Left lung (tissue), 10 donors: ENCODE data around the gene CBX1. TPM values are rescaled to one million over a fixed set of nuclear protein-coding genes. Genes with fewer than 3 reads are reported as not detected.
"Not testable (repeated sequence)": the region's sequence is repeated elsewhere in the genome, so short reads cannot be mapped to it uniquely, and the experiment has no call there.

ENCODE experiments used
- ATAC-seq: fragments of 200-7000 bp; cut with Tn5 transposase; one replicate; pipeline ENCODE4 v1.9.1; 2020; ENCODE audit warnings: moderate library complexity
- DNase-seq, 4 donors: peaks; one replicate each; pipeline ENCODE4 v3.0.0-alpha.2; 2013 to 2020
- H3K27ac ChIP-seq, 2 donors: fragments of 200-600 bp; sonication (generic) in 1 of 2; one replicate each; pipeline versions ENCODE4 v1.5.0 to v1.8.0; 2020 to 2021
- H3K27me3 ChIP-seq, 2 donors: fragments of 200-600 bp; sonication (generic) in 1 of 2; one replicate each; pipeline versions ENCODE4 v1.5.0 to v1.8.0; 2020 to 2021
- H3K36me3 ChIP-seq, 2 donors: fragments of 200-600 bp; sonication (generic) in 1 of 2; one replicate each; pipeline versions ENCODE4 v1.5.0 to v1.8.0; 2020 to 2021
- H3K4me1 ChIP-seq, 2 donors: fragments of 200-600 bp; one replicate each; pipeline ENCODE4 v1.8.0; 2021
- H3K4me3 ChIP-seq, 2 donors: fragments of 200-600 bp; sonication (generic) in 1 of 2; one replicate each; pipeline versions ENCODE4 v1.5.0 to v1.8.0; 2020 to 2021; ENCODE audit warnings: mild to moderate bottlenecking in 1 of 2
- H3K9me3 ChIP-seq, 2 donors: fragments of 200-600 bp; sonication (generic) in 1 of 2; one replicate each; pipeline versions ENCODE4 v1.5.0 to v1.8.0; 2020 to 2021
- intact Hi-C, 2 donors: fragments of 100-400 bp; cut with DNase I; formaldehyde crosslinking; loops; one replicate each; pipeline versions ENCODE4 v1.11.2 to v1.14.2; 2022
- polyA plus RNA-seq, 6 donors: library from polyadenylated mRNA; unstranded; fragments of 120-200 nt; gene quantifications; one replicate each; pipeline ENCODE4 v1.2.1, GENCODE V29; 2013; ENCODE audit not compliant: insufficient read length in 6 of 6
- total RNA-seq, 2 donors: library from RNA; stranded (reverse); fragmentation: NEBNext Ultra II Directional; extraction: Animal tissue kit (Norgen Biotek cat#: 25700); gene quantifications; one replicate each; pipeline ENCODE4 v1.2.1, GENCODE V29; 2021
- TF ChIP-seq, protein P1 (sequence below), 2 donors: fragments of 200-600 bp; sonication (generic) in 1 of 2; IDR thresholded peaks; one replicate each; pipeline versions ENCODE4 v1.5.0 to v1.8.0; 2021; ENCODE audit warnings: antibody characterized with exemption in 2 of 2
- donor health status: DM: no; HTN: yes; CAD: no.
- donor health status: DM: no; HTN: no; CAD: no.

CBX1 gene
- total and polyA plus RNA-seq, 8 donors: 43.0 to 213 (median 165) TPM

DNA sequence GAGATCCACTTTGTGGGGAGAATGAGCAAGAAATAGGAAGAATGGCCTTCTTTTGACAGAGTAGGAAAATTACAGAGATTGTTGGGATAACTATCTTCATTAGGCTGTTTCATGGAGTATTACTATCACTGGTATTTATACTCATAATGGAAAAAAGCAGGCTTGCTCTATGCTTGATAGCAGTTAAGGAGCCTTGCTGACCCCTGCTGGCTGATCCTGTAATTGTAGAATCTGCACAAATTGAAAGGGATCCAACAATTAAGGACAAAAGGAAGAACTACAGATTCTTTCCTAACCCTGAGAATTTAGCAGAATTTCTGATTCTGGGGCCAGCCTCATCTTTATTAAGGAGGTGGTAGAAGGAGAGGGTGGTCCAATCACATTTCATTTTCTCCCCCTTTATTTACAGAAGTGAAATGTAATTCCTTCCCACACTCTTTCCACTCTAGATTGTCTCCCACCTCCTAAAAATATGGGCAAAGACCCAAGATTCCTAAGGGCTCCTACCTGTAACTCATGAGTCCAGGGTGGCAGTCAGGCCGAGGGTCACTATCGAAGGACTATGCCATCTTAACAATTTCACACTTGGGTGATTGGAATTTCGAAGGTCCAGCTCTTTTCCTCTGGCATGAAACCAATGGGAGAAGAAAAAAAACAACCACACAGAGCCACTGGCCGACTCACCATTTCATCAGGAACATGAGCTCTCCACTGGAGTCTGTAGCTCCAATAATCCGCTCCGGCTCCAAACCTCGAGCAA is 26.8 kb downstream of the CBX1 start:
- intact Hi-C loops: loop anchor here (5.0 to 10.0 kb wide), 3 partner anchors 47 to 60 kb away; no protein-coding TSS in a partner anchor
- Histone ChIP-seq H3K36me3 (peaks cover 0 to 58% of the 10 kb centered on the region in 2 donors), H3K27me3 (no peaks in the 10 kb centered on the region), H3K4me1 (no peaks in the 10 kb centered on the region), H3K9me3 (no peaks in the 10 kb centered on the region), H3K27ac (peak overlapping the region in 1 of 2 donors; percentile 21), H3K4me3 (no peak overlapping the region)
- TF ChIP-seq, protein P1, sequence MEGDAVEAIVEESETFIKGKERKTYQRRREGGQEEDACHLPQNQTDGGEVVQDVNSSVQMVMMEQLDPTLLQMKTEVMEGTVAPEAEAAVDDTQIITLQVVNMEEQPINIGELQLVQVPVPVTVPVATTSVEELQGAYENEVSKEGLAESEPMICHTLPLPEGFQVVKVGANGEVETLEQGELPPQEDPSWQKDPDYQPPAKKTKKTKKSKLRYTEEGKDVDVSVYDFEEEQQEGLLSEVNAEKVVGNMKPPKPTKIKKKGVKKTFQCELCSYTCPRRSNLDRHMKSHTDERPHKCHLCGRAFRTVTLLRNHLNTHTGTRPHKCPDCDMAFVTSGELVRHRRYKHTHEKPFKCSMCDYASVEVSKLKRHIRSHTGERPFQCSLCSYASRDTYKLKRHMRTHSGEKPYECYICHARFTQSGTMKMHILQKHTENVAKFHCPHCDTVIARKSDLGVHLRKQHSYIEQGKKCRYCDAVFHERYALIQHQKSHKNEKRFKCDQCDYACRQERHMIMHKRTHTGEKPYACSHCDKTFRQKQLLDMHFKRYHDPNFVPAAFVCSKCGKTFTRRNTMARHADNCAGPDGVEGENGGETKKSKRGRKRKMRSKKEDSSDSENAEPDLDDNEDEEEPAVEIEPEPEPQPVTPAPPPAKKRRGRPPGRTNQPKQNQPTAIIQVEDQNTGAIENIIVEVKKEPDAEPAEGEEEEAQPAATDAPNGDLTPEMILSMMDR (IDR thresholded peaks at IDR 0.05): peak; percentile 72 to 77
- peak; percentile 97 for ATAC-seq
- DNase-seq: peak in 3 of 4 donors; percentile 66 to 80 (median 71)

DNA sequence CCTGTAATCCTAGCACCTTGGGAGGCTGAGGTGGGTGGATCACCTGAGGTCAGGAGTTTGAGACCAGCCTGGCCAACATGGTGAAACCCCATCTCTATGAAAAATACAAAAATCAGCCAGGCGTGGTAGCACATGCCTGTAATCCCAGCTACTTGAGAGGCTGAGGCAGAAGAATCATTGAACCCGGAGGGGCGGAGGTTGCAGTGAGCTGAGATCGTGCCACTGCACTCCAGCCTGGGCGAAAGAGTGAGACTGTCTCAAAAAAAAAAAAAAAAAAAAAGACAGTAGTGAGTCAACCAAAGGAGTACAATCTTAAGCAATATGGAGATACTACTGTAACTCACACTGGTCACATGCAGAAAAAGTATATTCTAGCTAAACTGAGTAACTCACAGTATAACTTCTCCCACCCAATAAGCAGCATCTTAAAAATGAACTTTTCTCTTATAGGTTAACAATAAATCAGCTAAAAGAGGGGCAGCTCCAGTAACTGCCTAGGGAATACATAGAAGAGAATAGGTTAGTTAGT is 27.6 kb downstream of the CBX1 start:
- not testable (repeated sequence) for H3K27ac ChIP-seq, DNase-seq, H3K4me1 ChIP-seq, H3K9me3 ChIP-seq, H3K27me3 ChIP-seq, ATAC-seq, H3K4me3 ChIP-seq
- intact Hi-C loops: loop anchor here (10.0 kb wide), 2 partner anchors 49 to 61 kb away; no protein-coding TSS in a partner anchor
- H3K36me3 ChIP-seq: peaks cover 0 to 66% of the 10 kb centered on the region in 2 donors

DNA sequence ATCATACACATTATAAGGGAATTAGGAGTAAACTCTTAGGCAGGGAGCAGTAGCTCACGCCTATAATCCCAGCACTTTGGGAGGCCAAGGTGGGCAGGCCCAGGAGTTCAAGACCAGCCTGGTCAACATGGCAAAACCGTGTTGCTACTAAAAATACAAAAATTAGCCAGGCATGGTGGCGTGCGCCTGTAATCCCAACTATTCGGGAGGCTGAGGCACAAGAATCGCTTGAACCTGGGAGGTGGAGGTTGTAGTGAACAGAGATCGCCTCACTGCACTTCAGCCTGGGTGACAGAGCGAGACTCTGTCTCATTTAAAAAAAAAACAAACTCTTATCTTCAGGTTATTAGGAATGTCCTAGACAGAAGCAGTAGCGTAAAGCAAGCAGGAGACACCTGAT is 28.5 kb downstream of the CBX1 start:
- not testable (repeated sequence) for DNase-seq, H3K4me1 ChIP-seq, H3K27ac ChIP-seq, H3K9me3 ChIP-seq, H3K4me3 ChIP-seq, ATAC-seq, H3K27me3 ChIP-seq
- H3K36me3 ChIP-seq: peaks cover 0 to 75% of the 10 kb centered on the region in 2 donors
- intact Hi-C loops: loop anchor here (10.0 kb wide), 2 partner anchors 48 to 62 kb away; no protein-coding TSS in a partner anchor

DNA sequence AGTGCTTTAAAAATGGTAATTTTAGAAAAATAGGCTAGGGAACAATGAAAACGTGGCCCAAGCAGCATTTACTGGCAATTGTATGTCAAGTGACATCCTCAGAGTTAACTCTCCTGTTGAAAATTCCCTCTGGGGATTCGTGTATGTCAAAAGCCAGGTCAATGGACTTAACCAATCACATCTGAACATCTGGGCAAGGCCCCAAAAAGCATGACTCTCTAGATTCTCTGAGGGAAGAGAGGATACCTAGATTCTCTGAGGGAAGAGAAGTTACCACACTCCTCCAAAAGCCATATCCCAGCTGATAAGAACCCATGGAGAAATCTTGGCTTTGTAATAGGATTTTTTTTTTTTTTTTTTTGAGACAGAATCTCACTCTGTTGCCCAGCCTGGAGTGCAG is 29.6 kb downstream of the CBX1 start:
- Histone ChIP-seq H3K27me3 (no peaks in the 10 kb centered on the region), H3K9me3 (no peaks in the 10 kb centered on the region), H3K27ac (no peak overlapping the region), H3K4me3 (no peak overlapping the region), H3K4me1 (no peaks in the 10 kb centered on the region), H3K36me3 (peaks cover 0 to 81% of the 10 kb centered on the region in 2 donors)
- TF ChIP-seq, protein P1 (IDR thresholded peaks at IDR 0.05): no peak
- no peak for DNase-seq
- ATAC-seq: no peak
- intact Hi-C loops: loop anchor here (10.0 kb wide), 2 partner anchors 47 to 63 kb away; no protein-coding TSS in a partner anchor

DNA sequence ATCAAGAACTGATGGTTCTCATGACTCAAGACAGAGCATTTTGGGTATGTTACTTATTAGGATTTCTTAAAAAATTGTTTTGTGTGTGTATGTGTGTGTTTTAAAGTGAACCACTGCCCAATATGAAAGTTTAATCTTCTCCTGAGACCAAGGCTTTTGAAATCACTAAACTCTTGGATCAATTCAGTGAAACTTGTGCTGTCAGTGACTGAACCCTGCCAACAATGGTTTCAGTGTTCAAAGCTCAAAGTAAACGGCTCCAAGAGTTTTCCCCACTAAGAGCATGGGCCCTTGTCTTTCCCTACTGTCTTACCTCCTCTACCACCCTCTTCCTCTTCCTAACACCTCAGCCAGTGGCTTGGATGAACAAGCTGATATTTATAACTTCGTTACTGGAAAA is 31.1 kb downstream of the CBX1 start:
- Histone ChIP-seq H3K27ac (no peak overlapping the region), H3K4me3 (no peak overlapping the region), H3K9me3 (no peaks in the 10 kb centered on the region), H3K4me1 (peaks cover 0 to 4% of the 10 kb centered on the region in 2 donors), H3K36me3 (peaks cover 0 to 78% of the 10 kb centered on the region in 2 donors), H3K27me3 (no peaks in the 10 kb centered on the region)
- DNase-seq (no peak), ATAC-seq (no peak)
- TF ChIP-seq, protein P1 (IDR thresholded peaks at IDR 0.05): no peak
- intact Hi-C loops: loop anchor here (10.0 kb wide), 2 partner anchors 45 to 65 kb away; no protein-coding TSS in a partner anchor

DNA sequence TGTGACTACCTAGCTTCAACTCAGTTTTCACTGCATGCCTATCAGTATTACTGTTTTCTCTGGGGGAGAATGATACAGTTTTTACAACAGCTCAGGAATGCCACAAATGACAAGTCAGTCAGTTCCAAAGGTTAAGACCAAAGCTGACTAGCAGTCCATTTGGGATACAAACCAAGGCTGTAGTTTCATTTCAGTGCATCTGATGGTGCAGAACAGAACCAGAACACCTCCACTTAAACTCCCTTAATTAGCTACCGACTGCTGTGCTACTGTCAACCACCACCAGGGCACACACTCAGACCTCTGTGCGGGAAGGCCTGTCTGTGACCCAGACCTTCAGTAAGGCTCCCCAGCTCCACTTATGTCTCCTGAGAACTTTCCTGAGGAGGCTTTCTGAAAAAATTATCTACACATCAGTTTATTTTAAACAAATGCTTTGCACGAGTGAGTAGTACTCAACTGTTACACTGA is 32.8 kb downstream of the CBX1 start:
- Histone ChIP-seq H3K27ac (no peak overlapping the region), H3K27me3 (no peaks in the 10 kb centered on the region), H3K9me3 (no peaks in the 10 kb centered on the region), H3K4me3 (no peak overlapping the region), H3K4me1 (peaks cover 0 to 4% of the 10 kb centered on the region in 2 donors), H3K36me3 (peaks cover 0 to 83% of the 10 kb centered on the region in 2 donors)
- no peak for DNase-seq
- no peak for ATAC-seq
- intact Hi-C loops: no loop called here
- TF ChIP-seq, protein P1 (IDR thresholded peaks at IDR 0.05): no peak

DNA sequence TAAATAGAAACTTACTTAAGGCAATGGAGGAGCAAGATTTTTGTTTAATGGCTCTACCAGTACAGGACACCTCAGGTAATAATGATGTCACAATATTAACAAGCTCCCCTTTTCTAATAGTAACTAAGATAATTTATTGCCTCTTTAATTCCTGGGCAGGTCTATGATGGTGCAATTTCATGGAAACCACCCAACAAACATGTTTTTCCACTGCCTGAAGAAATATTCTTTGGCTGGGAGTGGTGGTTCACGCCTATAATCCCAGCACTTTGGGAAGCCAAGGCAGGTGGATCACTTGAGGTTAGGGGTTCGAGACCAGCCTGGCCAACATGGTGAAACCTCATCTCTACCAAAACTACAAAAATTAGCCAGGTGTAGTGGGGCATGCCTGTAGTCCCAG is 33.5 kb downstream of the CBX1 start:
- H3K4me3 ChIP-seq, DNase-seq, H3K27me3 ChIP-seq, H3K9me3 ChIP-seq, H3K27ac ChIP-seq, intact Hi-C loops, ATAC-seq, H3K4me1 ChIP-seq: not testable (repeated sequence)
- peaks cover 0 to 87% of the 10 kb centered on the region in 2 donors for H3K36me3 ChIP-seq
